MM.1S (cell line): ENCODE results near the gene VPS13C.

Experiments used
- EZH2 ChIP-seq: fragments of 300-600 bp; sonication (generic); optimal IDR thresholded peaks from 2 replicates; pipeline ENCODE3; 2017; ENCODE audit warnings: low read depth, mild to moderate bottlenecking, antibody characterized with exemption, low read length, mixed read lengths
- TF ChIP-seq, protein P1 (sequence below): fragments of 300-600 bp; sonication (generic); IDR thresholded peaks from 2 replicates; pipeline ENCODE4 v1.5.1; 2016; ENCODE audit warnings: antibody characterized with exemption, low read length, mixed read lengths

DNA sequence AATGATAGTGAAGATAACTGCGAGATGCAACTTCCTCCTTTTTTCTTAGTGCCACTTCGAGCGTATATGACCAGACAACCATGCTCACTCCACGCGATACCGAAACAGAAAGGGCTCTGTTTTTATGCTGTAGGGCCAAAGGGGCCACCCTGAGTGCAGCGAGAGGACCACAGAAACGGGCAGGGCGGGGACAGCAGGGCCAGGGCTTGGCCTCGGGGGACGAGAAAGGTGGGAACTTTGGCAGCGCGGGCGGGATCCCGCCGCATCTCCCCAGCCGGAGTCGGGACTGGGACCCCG is 483 bp downstream of the VPS13C start:
- no peak for TF ChIP-seq EZH2
- TF ChIP-seq, protein P1, sequence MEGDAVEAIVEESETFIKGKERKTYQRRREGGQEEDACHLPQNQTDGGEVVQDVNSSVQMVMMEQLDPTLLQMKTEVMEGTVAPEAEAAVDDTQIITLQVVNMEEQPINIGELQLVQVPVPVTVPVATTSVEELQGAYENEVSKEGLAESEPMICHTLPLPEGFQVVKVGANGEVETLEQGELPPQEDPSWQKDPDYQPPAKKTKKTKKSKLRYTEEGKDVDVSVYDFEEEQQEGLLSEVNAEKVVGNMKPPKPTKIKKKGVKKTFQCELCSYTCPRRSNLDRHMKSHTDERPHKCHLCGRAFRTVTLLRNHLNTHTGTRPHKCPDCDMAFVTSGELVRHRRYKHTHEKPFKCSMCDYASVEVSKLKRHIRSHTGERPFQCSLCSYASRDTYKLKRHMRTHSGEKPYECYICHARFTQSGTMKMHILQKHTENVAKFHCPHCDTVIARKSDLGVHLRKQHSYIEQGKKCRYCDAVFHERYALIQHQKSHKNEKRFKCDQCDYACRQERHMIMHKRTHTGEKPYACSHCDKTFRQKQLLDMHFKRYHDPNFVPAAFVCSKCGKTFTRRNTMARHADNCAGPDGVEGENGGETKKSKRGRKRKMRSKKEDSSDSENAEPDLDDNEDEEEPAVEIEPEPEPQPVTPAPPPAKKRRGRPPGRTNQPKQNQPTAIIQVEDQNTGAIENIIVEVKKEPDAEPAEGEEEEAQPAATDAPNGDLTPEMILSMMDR, result no peak
